ENCODE data around the gene ANKRD40.

GRCh38 chr17:50722746-50723145 is 15.0 kb upstream of the ANKRD40 start:
- no peak for TF ChIP-seq CTCF (IDR thresholded peaks at IDR 0.05)
- no peak for TF ChIP-seq EZH2 (IDR thresholded peaks at IDR 0.05)
- no peak for TF ChIP-seq EZH2phosphoT487 (IDR thresholded peaks at IDR 0.05)
